GM12864 (cell line): Measurements from ENCODE around the gene SLC22A17.

Source experiments
- DNase-seq: peaks from one replicate; pipeline ENCODE4 v3.0.0-alpha.2; 2011; ENCODE audit warnings: low read depth
- H3K4me3 ChIP-seq: 2 replicates; pipeline ENCODE4 v1.5.1; 2011; ENCODE audit warnings: mild to moderate bottlenecking, low read depth, low read length, control low read depth
- TF ChIP-seq, protein P1 (sequence below): IDR thresholded peaks from 2 replicates; pipeline ENCODE4 v1.5.1; 2011; ENCODE audit warnings: low read depth, mild to moderate bottlenecking, moderate library complexity, low read length, control low read depth, inconsistent platforms; ENCODE audit errors: missing control alignments

SLC22A17 gene

DNA sequence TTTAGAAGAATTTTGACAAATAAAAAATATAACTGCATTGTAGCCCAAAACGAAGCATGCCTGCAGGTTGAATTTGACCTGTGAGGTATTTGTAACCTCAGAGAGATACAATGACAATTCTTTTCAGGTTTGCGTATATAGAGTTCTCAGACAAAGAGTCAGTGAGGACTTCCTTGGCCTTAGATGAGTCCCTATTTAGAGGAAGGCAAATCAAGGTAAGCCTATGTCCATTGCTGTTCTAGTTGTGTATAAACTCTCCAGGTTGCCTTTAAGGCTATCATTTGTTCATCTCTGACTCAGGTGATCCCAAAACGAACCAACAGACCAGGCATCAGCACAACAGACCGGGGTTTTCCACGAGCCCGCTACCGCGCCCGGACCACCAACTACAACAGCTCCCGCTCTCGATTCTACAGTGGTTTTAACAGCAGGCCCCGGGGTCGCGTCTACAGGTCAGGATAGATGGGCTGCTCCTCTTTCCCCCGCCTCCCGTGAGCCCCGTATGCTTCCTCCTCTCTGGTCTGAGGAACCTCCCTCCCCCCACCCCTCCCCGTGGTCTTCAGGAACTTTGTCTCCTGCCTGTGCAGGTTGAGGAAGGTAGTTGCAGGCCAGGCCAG is 28.7 kb downstream of the SLC22A17 start:
- H3K4me3 ChIP-seq: no peak overlapping the region
- TF ChIP-seq, protein P1, sequence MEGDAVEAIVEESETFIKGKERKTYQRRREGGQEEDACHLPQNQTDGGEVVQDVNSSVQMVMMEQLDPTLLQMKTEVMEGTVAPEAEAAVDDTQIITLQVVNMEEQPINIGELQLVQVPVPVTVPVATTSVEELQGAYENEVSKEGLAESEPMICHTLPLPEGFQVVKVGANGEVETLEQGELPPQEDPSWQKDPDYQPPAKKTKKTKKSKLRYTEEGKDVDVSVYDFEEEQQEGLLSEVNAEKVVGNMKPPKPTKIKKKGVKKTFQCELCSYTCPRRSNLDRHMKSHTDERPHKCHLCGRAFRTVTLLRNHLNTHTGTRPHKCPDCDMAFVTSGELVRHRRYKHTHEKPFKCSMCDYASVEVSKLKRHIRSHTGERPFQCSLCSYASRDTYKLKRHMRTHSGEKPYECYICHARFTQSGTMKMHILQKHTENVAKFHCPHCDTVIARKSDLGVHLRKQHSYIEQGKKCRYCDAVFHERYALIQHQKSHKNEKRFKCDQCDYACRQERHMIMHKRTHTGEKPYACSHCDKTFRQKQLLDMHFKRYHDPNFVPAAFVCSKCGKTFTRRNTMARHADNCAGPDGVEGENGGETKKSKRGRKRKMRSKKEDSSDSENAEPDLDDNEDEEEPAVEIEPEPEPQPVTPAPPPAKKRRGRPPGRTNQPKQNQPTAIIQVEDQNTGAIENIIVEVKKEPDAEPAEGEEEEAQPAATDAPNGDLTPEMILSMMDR: no peak
- DNase-seq: no peak

- TF ChIP-seq, protein P1: no peak
- H3K4me3 ChIP-seq: peak overlapping the region; percentile 93
- no peak for DNase-seq
Measured at GRCh38 chr14:23322568-23323517, 29.8 kb downstream of the SLC22A17 start.

DNA sequence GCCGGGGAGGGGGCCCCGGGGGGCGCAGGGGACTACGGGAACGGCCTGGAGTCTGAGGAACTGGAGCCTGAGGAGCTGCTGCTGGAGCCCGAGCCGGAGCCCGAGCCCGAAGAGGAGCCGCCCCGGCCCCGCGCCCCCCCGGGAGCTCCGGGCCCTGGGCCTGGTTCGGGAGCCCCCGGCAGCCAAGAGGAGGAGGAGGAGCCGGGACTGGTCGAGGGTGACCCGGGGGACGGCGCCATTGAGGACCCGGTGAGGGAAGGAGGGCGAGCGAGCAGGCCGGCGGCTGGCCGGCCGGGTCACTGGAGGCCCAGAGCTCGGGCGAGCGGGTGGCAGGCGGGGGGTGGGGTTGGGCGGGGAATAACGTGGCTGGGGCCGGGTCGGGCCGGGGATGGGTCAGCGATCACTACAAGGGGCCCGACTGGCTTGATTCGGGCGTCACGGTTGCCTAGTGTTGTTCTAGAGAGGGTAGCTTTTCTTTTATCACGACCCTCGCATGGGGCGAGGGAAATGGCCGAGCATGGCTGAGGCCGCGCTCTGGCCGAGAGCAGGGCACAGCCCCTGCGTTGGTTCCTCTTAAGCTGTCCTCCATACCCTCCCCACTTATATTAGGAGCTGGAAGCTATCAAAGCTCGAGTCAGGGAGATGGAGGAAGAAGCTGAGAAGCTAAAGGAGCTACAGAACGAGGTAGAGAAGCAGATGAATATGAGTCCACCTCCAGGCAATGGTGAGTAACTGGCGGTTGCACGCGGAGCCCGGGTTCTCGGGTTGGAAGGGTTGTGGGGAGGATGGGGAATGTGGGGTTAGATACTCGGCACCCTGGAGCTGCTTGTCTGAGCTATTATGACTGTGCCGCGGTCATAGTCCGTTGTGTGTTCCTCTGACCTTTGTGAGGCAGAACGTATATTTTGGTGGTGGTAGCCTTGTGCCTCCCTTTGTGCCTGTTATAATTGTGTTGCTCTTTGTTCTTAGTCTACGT is 30.8 kb downstream of the SLC22A17 start:
- TF ChIP-seq, protein P1: no peak
- peak overlapping the region; percentile 93 for H3K4me3 ChIP-seq
- no peak for DNase-seq

DNA sequence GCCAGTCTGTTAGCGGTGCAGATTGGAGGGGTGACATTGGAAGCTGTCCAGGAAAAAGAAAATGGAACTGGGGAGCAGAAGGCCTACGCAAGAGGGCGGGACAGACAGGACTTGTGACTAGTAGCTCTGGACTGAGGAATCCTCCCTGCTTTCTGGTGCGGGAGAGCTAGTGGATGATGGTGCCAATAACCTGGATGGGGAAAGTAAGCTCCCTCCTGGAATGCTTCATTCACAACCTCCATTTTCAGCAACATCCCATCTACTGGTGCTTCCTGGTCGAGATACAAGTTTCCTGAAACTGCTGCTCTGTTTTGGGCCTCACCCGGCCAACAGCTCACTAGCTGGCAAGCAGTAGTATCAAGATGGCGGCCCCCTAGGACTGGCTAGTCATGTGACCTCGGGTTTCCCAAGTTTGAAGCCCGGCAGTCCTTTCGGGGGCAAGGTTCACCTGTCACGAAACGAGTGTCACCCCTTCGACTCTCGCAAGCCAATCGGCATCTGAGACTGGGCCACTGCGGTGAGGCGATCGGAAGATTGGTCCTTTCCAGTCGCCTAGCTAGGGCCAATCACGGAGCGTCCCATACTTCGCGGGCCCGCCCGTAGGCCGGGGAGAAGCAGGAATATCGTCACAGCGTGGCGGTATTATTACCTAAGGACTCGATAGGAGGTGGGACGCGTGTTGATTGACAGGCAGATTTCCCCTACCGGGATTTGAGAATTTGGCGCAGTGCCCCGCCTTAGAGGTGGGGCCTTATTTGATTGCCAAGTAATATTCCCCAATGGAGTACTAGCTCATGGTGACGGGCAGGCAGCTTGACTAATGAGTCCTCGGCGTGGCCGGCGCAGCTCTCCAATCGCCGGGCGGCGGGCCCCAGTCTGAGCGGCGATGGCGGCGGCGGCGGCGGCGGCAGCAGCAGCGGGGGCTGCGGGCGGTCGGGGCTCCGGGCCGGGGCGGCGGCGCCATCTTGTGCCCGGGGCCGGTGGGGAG is 31.8 kb downstream of the SLC22A17 start, which contains the start of gene PABPN1:
TSS of gene PABPN1 (plus strand) at position 874 of the 988 bp plus-strand sequence. CDS start at position 887, 13 bp downstream.
- peak; percentile 100 for DNase-seq
- TF ChIP-seq, protein P1: no peak
- peak within 1 kb of the TSS; percentile 93 for H3K4me3 ChIP-seq

DNA sequence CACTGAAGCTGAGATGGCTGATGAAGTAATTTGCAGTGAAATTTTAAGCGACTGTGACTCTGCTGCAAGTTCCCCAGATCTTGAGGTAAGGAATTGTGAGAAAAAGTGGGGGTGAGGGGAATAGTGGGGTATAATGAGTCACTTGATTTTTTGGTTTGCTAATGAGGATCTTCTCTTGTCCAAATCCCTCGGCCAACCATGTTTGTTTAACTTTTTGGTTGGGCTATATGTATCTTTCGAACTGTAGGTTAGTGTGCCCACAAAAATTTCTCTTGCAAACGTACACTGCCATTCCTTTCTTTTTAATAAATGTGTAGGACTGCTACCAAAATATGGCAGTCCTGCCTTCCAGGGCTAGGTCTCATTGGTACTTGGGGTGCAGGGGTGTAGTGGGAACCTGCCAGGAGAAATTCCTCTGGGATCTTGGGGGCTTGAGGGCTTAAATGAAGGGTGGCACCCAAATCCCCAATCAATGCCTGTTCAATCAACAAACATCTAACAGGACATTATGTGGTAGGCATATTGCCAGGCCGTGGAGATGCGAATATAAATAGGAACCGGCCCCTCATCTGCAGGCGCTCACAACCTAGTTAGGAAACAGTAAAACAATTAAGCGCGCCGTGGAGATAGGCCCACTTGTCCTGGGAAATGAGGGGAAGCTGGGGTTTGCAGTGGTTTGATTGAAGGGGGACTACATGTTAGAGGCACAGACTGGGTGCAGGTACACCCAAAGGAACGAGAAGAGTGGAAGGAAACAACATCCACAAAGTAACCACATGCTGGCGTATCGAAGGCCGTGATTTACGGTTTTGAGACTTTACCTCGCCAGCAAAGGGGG is 32.7 kb downstream of the SLC22A17 start:
- TF ChIP-seq, protein P1: no peak
- no peak for DNase-seq
- peak overlapping the region; percentile 50 for H3K4me3 ChIP-seq
